ENCODE results near the gene OSM. TPM values are rescaled to one million over a fixed set of nuclear protein-coding genes. Genes with fewer than 3 reads are reported as not detected.

The OSM gene
- total RNA-seq, 1 experiment from 2014 or later = not detected

DNA sequence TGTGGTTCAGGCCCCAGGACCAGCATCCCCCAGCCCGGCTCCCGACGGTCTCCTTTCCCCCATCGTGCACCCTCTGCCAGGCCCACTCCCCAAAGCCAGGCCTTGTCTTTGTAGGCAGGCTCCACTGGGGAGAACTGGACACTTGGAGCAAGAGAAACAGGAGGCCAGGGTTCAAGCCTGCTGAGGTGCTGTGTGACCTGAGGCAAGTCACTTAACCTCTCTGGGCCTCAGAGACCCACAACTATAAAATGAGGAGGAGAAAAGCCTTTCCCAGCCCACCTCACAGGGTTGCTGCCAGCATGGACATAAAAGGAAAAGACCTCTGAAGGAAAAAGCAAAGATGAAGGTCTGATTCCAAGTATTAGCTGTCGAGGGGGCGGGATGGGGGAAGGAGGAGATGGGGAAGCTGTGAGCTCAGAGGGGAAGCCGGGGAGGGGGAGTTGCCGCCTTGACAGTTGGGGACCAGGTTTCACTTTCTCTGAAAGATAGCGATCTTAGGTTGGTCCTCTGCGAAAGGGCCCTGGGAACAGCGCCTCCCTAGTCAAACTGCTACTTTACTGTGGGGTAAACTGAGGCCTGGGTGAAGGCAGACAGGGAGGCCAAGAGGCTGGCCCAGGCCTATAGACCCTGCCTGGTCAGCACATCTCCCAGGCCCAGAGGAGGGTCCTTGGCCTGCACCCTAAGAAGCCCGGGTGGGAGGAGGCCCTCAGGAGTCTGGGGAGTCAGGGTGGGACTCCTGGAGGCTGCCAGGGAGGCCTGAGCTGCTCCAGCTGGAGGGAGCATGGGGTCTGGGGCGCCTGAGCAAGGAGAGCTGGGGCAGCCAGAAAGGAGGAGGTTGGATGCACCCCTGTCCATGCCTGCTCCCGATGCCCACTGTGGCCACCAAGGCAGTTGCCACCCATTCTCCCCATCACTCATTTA, 991 bp upstream of the OSM start:
- RAD21 ChIA-PET (ENCODE audit: low non-redundant PET in 1 of 2, low total read pairs in 2 of 2, uncharacterized antibody in 2 of 2, unreplicated experiment in 2 of 2) = no interaction called here
- BruUV-seq (replicated peaks) = no TSS peak
- no peak for TF ChIP-seq ZNF274 (IDR thresholded peaks at IDR 0.05; ENCODE audit: low read depth, low read length)
- TF ChIP-seq EZH2phosphoT487 (IDR thresholded peaks at IDR 0.05; ENCODE audit: borderline replicate concordance) = no peak
- no peak for TF ChIP-seq SRF (IDR thresholded peaks at IDR 0.05; ENCODE audit: low read depth)
- no peak for TF ChIP-seq POLR2A (IDR thresholded peaks at IDR 0.05; ENCODE audit: borderline replicate concordance, extremely low read depth, insufficient read depth, insufficient read length)
- no peak for TF ChIP-seq JUND (IDR thresholded peaks at IDR 0.05)
- no peak for TF ChIP-seq EZH2 (IDR thresholded peaks at IDR 0.05)

GRCh38 chr22:30265823-30266444, 717 bp downstream of the OSM start:
- Histone ChIP-seq H3K27me3 (ENCODE audit: insufficient read depth, low read length) (no peaks in the 10 kb centered on the region), H3K36me3 (ENCODE audit: control insufficient read depth in 1 of 2, insufficient read depth in 2 of 2, low read length in 2 of 2) (no peaks in the 10 kb centered on the region), H2AFZ (ENCODE audit: low read depth, low read length, poor library complexity, severe bottlenecking) (no peak overlapping the region), H3K4me2 (ENCODE audit: low read length) (no peak overlapping the region), H3K79me2 (ENCODE audit: insufficient read depth, low read length) (no peaks in the 10 kb centered on the region), H4K20me1 (ENCODE audit: insufficient read depth) (no peaks in the 10 kb centered on the region), H3K27ac (ENCODE audit: low read depth, low read length) (no peak overlapping the region), H3K9ac (ENCODE audit: low read length) (no peak overlapping the region), H3K9me3 (ENCODE audit: control insufficient read depth in 1 of 2, insufficient read depth in 1 of 2, low read depth in 1 of 2, low read length in 2 of 2) (no peaks in the 10 kb centered on the region), H3K4me3 (replicated peaks in 1 of 2; ENCODE audit: low read depth in 1 of 2, low read length in 2 of 2) (no peak overlapping the region), H3K4me1 (ENCODE audit: control insufficient read depth in 1 of 2, insufficient read depth in 2 of 2, low read length in 2 of 2) (peaks cover 0 to 13% of the 10 kb centered on the region in 2 experiments; a peak in 3 of 4 replicates), H3K9me2 (ENCODE audit: insufficient read depth) (no peaks in the 10 kb centered on the region)
- ChIA-PET CTCF (no interaction called here), POLR2A (no interaction called here), RAD21 (ENCODE audit: low non-redundant PET in 1 of 2, low total read pairs in 2 of 2, uncharacterized antibody in 2 of 2, unreplicated experiment in 2 of 2) (no interaction called here)
- TF ChIP-seq CTCF (IDR thresholded peaks at IDR 0.05 in 2 of 3, conservative IDR thresholded peaks at IDR 0.05 in 1 of 3; ENCODE audit: borderline replicate concordance in 1 of 3, insufficient read depth in 1 of 3, low read depth in 2 of 3, low read length in 2 of 3) (no peak), ZNF274 (IDR thresholded peaks at IDR 0.05; ENCODE audit: low read depth, low read length) (no peak)
- no TSS peak for BruUV-seq (replicated peaks)
- ATAC-seq (no peak), DNase-seq (ENCODE audit: low read depth, low spot score) (no peak)
- intact Hi-C loops (cut with micrococcal nuclease) = no loop called here

More for the DNA sequence above, 991 bp upstream of the OSM start:
- Histone ChIP-seq H3K27me3 (ENCODE audit: insufficient read depth, low read length) (no peaks in the 10 kb centered on the region), H3K9ac (ENCODE audit: low read length) (no peak overlapping the region), H3K4me1 (ENCODE audit: control insufficient read depth in 1 of 2, insufficient read depth in 2 of 2, low read length in 2 of 2) (peaks cover 0 to 9% of the 10 kb centered on the region in 2 experiments; a peak in 3 of 4 replicates), H3K4me2 (ENCODE audit: low read length) (no peak overlapping the region), H2AFZ (ENCODE audit: low read depth, low read length, poor library complexity, severe bottlenecking) (no peak overlapping the region), H3K36me3 (ENCODE audit: control insufficient read depth in 1 of 2, insufficient read depth in 2 of 2, low read length in 2 of 2) (no peaks in the 10 kb centered on the region), H3K4me3 (replicated peaks in 1 of 2; ENCODE audit: low read depth in 1 of 2, low read length in 2 of 2) (no peak overlapping the region), H3K27ac (ENCODE audit: low read depth, low read length) (no peak overlapping the region), H4K20me1 (ENCODE audit: insufficient read depth) (no peaks in the 10 kb centered on the region), H3K9me2 (ENCODE audit: insufficient read depth) (no peaks in the 10 kb centered on the region), H3K79me2 (ENCODE audit: insufficient read depth, low read length) (no peaks in the 10 kb centered on the region), H3K9me3 (ENCODE audit: control insufficient read depth in 1 of 2, insufficient read depth in 1 of 2, low read depth in 1 of 2, low read length in 2 of 2) (no peaks in the 10 kb centered on the region)
- DNase-seq (ENCODE audit: low read depth, low spot score) (no peak), ATAC-seq (no peak)
- CTCF ChIA-PET = no interaction called here
- intact Hi-C loops (cut with micrococcal nuclease) = no loop called here
- POLR2A ChIA-PET = no interaction called here

Data from HCT116 (cell line).